HL-60/S4 (cell line): ENCODE results near the gene DZIP1L.

ENCODE experiments used
- in situ Hi-C: fragments of 300-500 bp; cut with MboI; formaldehyde crosslinking; loops from 2 replicates; pipeline ENCODE4 v1.14.3; 2022; ENCODE audit warnings: low sequenced_read_pairs

Gene DZIP1L

DNA sequence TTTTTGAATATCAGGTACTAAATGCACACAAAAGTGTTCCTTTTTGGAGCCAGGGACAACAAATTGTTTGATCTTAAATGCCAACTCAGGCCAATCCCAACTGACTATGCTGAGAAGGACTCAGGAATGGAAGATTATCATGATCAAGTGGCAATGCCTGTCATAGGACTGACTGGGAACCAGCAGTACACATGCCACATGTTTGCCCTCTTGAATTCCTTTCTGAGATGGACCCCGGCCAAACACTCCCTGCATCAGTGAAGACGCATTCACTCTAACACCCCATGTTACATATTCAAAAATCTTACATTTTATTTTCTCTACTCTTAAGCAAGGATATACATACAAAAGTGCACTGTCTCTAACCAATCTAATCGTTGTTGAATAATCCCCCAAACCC, 69.3 kb downstream of the DZIP1L start:
- in situ Hi-C loops = no loop called here

GRCh38 chr3:138043266-138044029, 72.0 kb downstream of the DZIP1L start:
- in situ Hi-C loops = no loop called here

DNA sequence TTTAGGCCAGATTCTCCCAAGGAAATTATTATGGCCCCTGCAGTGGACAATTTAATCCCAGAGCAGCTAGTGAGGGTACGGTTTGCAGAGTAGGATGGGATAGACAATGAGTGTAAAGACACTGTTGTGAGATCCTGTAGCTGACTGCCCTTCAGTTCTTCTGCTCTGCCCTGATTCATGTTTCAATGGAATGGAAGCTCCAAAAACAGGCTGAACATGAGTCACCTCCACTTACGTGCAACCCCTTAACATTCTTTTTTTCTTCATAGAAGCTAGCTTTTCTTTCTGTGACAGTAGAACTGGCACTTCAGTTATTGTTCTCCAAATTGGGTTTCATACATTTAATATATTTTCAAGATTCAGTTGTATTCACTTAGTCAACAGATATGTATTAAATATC, 73.4 kb downstream of the DZIP1L start:
- in situ Hi-C loops = no loop called here

DNA sequence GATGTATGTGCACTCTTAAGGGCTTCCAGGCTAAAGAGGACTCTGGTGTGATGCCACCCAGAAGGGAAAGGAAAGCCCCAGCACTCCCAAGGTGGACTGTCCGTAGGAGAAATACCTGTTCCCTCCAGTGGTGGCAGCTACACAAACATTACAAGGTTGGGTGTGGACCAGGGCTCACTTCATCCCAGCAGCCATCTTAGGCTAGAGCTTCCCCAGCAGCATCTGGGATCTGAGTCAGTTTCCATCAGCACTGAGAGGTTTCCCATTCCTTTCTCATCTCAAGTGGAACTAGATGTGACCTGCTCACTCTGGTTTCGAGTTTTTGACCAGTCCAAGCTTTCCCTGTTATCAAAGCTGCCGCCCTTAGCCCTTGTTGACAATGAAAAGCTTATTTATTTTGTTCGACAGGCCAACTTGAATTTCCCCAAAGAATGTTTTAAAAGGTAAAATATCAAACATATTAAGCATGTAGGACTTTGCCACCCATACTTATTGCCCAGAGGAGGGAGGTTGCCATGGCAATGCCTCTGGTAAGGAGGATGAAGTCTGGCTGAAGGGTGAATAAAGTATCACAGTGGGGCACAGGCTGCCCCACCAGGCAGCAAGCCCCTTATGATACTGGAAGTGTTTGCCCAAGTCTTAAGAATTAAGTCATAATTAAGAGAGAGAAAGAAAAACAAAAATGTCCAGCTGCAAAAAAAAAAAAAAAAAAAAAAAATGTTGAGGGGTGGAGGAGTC, 76.5 kb downstream of the DZIP1L start:
- in situ Hi-C loops = no loop called here

GRCh38 chr3:138036572-138036971, 78.8 kb downstream of the DZIP1L start:
- in situ Hi-C loops = no loop called here

- in situ Hi-C loops = no loop called here
These were observed 80.5 kb downstream of the DZIP1L start for GRCh38 chr3:138034918-138035317.

GRCh38 chr3:138033202-138033691, 82.2 kb downstream of the DZIP1L start:
- in situ Hi-C loops = no loop called here

DNA sequence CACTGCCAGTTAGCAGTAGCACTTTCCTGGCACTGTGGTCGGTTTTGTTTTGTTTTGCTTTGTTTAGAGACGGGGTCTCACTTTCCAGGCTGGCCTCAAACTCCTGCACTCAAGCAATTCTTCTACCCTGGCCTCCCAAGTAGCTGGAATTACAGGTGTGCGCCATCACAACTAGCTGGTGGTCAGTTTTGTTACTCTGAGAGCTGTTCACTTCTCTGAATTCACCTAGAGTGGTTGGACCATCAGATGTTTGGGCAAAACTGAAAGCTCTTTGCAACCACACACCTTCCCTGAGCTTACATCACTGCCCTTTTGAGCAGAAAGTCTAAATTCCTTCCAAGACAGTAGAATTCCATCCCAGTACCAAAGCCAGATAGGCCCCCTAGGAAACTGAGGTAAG, 82.8 kb downstream of the DZIP1L start:
- in situ Hi-C loops = no loop called here

DNA sequence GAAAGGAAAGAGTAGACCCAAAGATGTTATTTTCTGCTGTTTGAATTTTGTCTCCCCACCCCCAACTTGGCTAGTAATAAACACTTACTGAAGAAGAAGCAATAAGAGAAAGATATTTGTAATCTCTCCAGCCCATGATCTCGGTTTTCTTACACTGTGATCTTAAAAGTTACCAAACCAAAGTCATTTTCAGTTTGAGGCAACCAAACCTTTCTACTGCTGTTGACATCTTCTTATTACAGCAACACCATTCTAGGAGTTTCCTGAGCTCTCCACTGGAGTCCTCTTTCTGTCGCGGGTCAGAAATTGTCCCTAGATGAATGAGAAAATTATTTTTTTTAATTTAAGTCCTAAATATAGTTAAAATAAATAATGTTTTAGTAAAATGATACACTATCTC, 83.9 kb downstream of the DZIP1L start:
- in situ Hi-C loops = no loop called here

GRCh38 chr3:138030734-138031280, 84.6 kb downstream of the DZIP1L start:
- in situ Hi-C loops = no loop called here

DNA sequence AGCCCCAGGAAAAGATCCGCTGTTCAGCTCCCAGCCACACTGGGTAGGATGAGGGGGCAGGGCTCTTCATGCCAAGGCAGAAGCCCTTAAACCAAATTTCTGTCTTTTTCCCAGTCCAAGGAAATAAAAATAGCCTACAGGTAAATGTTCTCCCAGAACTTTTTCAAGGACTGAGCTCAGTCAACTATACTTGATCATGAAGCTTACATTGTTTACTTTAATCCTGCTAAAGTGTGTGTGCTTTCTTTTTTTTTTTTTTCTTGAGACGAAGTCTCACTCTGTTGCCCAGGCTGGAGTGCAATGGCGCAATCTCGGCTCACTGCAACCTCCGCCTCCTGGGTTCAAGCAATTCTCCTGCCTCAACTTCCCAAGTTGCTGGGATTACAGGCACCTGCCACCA, 87.6 kb downstream of the DZIP1L start:
- in situ Hi-C loops = no loop called here

GRCh38 chr3:138025553-138025952, 89.9 kb downstream of the DZIP1L start:
- in situ Hi-C loops = no loop called here

- in situ Hi-C loops = no loop called here
These were observed 91.7 kb downstream of the DZIP1L start for GRCh38 chr3:138023754-138024153.

DNA sequence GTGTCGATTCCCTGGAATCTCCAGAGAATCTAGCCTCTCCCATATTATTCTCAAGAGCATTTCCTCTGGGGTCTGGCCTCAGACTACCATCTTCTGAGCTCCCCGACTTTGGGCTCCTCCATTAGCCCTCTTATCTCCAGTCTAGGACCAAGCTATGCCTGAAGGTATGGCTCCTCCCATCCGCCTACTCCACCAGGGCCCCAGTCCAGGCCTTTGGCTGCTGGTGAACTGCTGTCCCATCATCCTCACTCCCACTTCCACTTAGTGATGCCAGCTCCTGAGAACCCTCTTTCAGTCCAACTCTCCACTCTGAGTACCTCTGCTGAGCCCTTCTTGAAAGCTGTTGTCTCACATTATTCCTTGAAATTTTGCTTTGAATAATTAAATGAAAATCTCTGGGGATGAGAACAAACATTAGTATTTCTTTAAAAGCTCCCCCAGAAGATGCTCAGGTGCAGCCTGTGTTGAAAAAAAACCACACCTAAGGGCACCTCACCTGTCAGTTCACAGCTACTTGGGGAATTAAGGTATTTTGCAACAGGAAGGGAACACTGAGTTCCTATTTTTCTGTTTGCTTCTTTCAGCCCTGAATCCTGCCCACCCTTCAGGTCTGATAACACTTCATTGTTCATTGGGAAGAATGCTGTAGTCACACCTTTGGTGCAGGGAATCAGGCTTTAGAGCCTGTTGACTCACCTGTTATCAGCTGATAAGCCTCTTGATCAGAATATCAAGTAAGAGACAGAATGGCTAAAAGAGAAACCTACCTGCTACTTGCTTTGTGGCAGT, 95.9 kb downstream of the DZIP1L start:
- in situ Hi-C loops = no loop called here

DNA sequence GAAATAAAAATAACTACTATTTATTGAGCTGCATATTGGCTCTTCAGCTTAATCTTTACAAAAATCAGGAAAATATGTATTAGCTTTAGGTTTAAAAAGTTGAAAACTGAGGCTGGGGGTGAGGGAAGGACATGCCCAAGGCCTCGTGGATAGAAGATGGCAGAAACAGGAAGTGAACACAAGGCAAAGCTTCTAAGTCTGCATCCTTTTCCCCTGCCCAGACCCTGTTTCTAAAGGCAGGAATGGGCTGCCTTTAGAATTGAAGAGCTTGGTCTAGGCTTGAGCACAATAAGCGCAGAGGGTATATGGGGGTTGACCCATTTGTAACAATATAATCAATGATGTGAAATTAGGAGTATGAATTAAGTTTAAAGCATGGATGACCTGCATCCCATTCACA, 99.3 kb downstream of the DZIP1L start:
- in situ Hi-C loops = no loop called here

DNA sequence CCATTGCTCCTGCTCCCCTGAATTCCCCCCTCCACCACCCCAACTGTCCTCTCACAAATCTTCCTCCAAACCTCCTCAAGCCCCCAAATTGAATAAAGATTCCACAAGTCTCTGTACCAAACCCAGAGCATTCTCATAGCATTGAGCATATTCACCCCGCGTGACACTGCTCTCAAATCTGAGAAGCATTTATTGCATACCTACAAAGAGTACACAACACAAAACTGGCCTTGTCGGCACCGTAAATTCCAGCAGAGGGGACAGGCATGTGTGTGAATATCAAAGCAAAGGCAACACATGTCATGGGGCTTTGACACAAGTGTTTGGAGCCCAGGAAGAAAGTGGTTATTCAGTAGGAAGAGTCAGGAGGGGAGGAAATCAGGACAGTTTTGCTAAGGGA, 102.9 kb downstream of the DZIP1L start:
- in situ Hi-C loops = no loop called here
